GM23338 (cell line): ENCODE results near the gene NLRP1. TPM values are rescaled to one million over a fixed set of nuclear protein-coding genes. Genes with fewer than 3 reads are reported as not detected.

Source experiments
- ATAC-seq: fragments of 200-7000 bp; cut with Tn5 transposase; 3 replicates; pipeline ENCODE4 v1.9.1; 2020
- DNase-seq: peaks from one replicate; pipeline ENCODE4 v3.0.0-alpha.2; 2015; ENCODE audit warnings: low spot score
- H2AFZ ChIP-seq: fragments of 200-600 bp; sonication (generic); 2 replicates; pipeline ENCODE4 v1.8.0; 2016; ENCODE audit warnings: antibody characterized with exemption, mild to moderate bottlenecking, moderate library complexity
- H3F3A ChIP-seq: fragments of 200-600 bp; sonication (generic); replicated peaks from 2 replicates; pipeline ENCODE4 v1.8.0; 2017; ENCODE audit warnings: antibody characterized with exemption, mixed run types, low read depth
- H3K27ac ChIP-seq: fragments of 200-600 bp; sonication (generic); 2 replicates; pipeline ENCODE4 v1.6.1; 2016; ENCODE audit warnings: low read depth
- H3K27me3 ChIP-seq: fragments of 200-600 bp; sonication (generic); 2 replicates; pipeline ENCODE4 v1.8.0; 2016; ENCODE audit warnings: mild to moderate bottlenecking, mixed run types, moderate library complexity; ENCODE audit not compliant: insufficient read depth
- H3K36me3 ChIP-seq: fragments of 200-600 bp; sonication (generic); 2 replicates; pipeline ENCODE4 v1.8.0; 2016; ENCODE audit warnings: mild to moderate bottlenecking; ENCODE audit not compliant: insufficient read depth
- H3K4me1 ChIP-seq: fragments of 200-600 bp; sonication (generic); 2 replicates; pipeline ENCODE4 v1.8.0; 2016; ENCODE audit warnings: mild to moderate bottlenecking, moderate library complexity; ENCODE audit not compliant: insufficient read depth
- H3K4me2 ChIP-seq: fragments of 200-600 bp; sonication (generic); 2 replicates; pipeline ENCODE4 v1.7.1; 2017; ENCODE audit warnings: mixed run types
- H3K4me3 ChIP-seq: fragments of 200-600 bp; sonication (generic); 2 replicates; pipeline ENCODE4 v1.6.1; 2016; ENCODE audit warnings: mixed run types
- H3K79me2 ChIP-seq: fragments of 200-600 bp; sonication (generic); replicated peaks from 2 replicates; pipeline ENCODE4 v1.8.0; 2017; ENCODE audit warnings: mild to moderate bottlenecking; ENCODE audit not compliant: insufficient read depth
- H3K9me2 ChIP-seq: fragments of 200-600 bp; sonication (generic); 2 replicates; pipeline ENCODE4 v1.8.0; 2017; ENCODE audit not compliant: insufficient read depth
- H4K20me1 ChIP-seq: fragments of 200-600 bp; sonication (generic); replicated peaks from 2 replicates; pipeline ENCODE4 v1.8.0; 2017; ENCODE audit warnings: mild to moderate bottlenecking; ENCODE audit not compliant: insufficient read depth
- H3K27ac Mint-ChIP-seq: 2 replicates; pipeline ENCODE4 v1.8.0; 2020; ENCODE audit warnings: inconsistent platforms, mild to moderate bottlenecking, moderate library complexity, mixed read lengths
- H3K27me3 Mint-ChIP-seq: 3 replicates; pipeline ENCODE4 v1.8.0; 2022; ENCODE audit warnings: low read depth, mild to moderate bottlenecking, moderate library complexity, mixed read lengths, inconsistent platforms; ENCODE audit not compliant: insufficient read depth, poor library complexity
- H3K36me3 Mint-ChIP-seq: 3 replicates; pipeline ENCODE4 v1.8.0; 2021; ENCODE audit warnings: low read depth, mild to moderate bottlenecking, inconsistent platforms, moderate library complexity, mixed read lengths
- H3K4me1 Mint-ChIP-seq: 3 replicates; pipeline ENCODE4 v1.8.0; 2020; ENCODE audit warnings: mild to moderate bottlenecking, inconsistent platforms, mixed read lengths
- H3K4me3 Mint-ChIP-seq: 3 replicates; pipeline ENCODE4 v1.8.0; 2021; ENCODE audit warnings: moderate library complexity, mild to moderate bottlenecking, inconsistent platforms, mixed read lengths
- H3K9me3 Mint-ChIP-seq: 3 replicates; pipeline ENCODE4 v1.8.0; 2020; ENCODE audit warnings: moderate library complexity, mild to moderate bottlenecking, inconsistent platforms, mixed read lengths
- CREB1 ChIP-seq: fragments of 250-450 bp; sonication (Bioruptor Pico); IDR thresholded peaks from 2 replicates; pipeline ENCODE4 v1.5.0; 2020; ENCODE audit warnings: low read depth, mild to moderate bottlenecking, moderate library complexity
- CTCF ChIP-seq, 2 experiments: fragments of 200-600 bp in 1 of 2; sonication (generic) in 1 of 2; conservative IDR thresholded peaks; 2 replicates each; pipeline versions ENCODE4 v1.5.1 to v1.6.1; 2016 to 2017; ENCODE audit warnings: antibody characterized with exemption in 2 of 2, low read depth in 2 of 2, mild to moderate bottlenecking in 2 of 2, moderate library complexity in 1 of 2
- ETS1 ChIP-seq: IDR thresholded peaks from 2 replicates; pipeline ENCODE4 v1.6.1; 2016; ENCODE audit warnings: antibody characterized with exemption
- EZH2 ChIP-seq: fragments of 200-600 bp; sonication (generic); IDR thresholded peaks from one replicate; pipeline ENCODE4 v1.8.0; 2017; ENCODE audit warnings: antibody characterized with exemption, mild to moderate bottlenecking, low read depth; ENCODE audit not compliant: unreplicated experiment
- EZH2phosphoT487 ChIP-seq: fragments of 200-600 bp; sonication (generic); IDR thresholded peaks from one replicate; pipeline ENCODE4 v1.8.1; 2018; ENCODE audit warnings: antibody characterized with exemption; ENCODE audit not compliant: unreplicated experiment
- JUNB ChIP-seq: IDR thresholded peaks from one replicate; pipeline ENCODE4 v1.6.1; 2016; ENCODE audit warnings: antibody characterized with exemption; ENCODE audit not compliant: unreplicated experiment
- NANOG ChIP-seq: IDR thresholded peaks from 2 replicates; pipeline ENCODE4 v1.6.1; 2016; ENCODE audit warnings: antibody characterized with exemption, borderline replicate concordance
- POLR2AphosphoS5 ChIP-seq: IDR thresholded peaks from 2 replicates; pipeline ENCODE4 v1.6.1; 2016; ENCODE audit warnings: antibody characterized with exemption, low read depth
- REST ChIP-seq: IDR thresholded peaks from one replicate; pipeline ENCODE4 v1.6.1; 2018; ENCODE audit warnings: antibody characterized with exemption; ENCODE audit not compliant: unreplicated experiment
- STAT1 ChIP-seq: IDR thresholded peaks from one replicate; pipeline ENCODE4 v1.6.1; 2016; ENCODE audit warnings: antibody characterized with exemption; ENCODE audit not compliant: unreplicated experiment
- ZNF114 ChIP-seq: fragments of 250-450 bp; sonication (Bioruptor Pico); IDR thresholded peaks from 2 replicates; pipeline ENCODE4 v1.5.0; 2020; ENCODE audit warnings: mild to moderate bottlenecking, moderate library complexity
- ZNF331 ChIP-seq: fragments of 250-450 bp; sonication (Bioruptor Pico); IDR thresholded peaks from 2 replicates; pipeline ENCODE4 v1.5.0; 2020; ENCODE audit warnings: low read depth, mild to moderate bottlenecking, moderate library complexity
- polyA plus RNA-seq: library from polyadenylated mRNA; unstranded; fragments of >200 nt; fragmentation: Nextera tagmentation; extraction: Ambion mirVana; gene quantifications from 2 replicates; pipeline ENCODE4 v1.2.1, GENCODE V29; 2016
- total RNA-seq: library from RNA; depleted of rRNA; stranded (reverse); fragments of >200 nt; shearing (Covaris generic); gene quantifications from 2 replicates; pipeline ENCODE4 v1.2.3, GENCODE V29; 2014

Gene NLRP1
- total and polyA plus RNA-seq, 2 experiments from 2014 or later, result 7.6 to 16.2 TPM

GRCh38 chr17:5557485-5557884 is 26.8 kb downstream of the NLRP1 start:
- Histone ChIP-seq H3K27ac (no peak overlapping the region), H3K79me2 (no peaks in the 10 kb centered on the region), H3K4me1 (no peaks in the 10 kb centered on the region), H4K20me1 (no peaks in the 10 kb centered on the region), H3K4me3 (no peak overlapping the region), H3K27me3 (no peaks in the 10 kb centered on the region), H3K4me2 (no peak overlapping the region), H2AFZ (no peak overlapping the region), H3K9me2 (0 out of 2 replicates have a peak, but pooled peaks cover 3% of the 10 kb centered on the region), H3K36me3 (no peaks in the 10 kb centered on the region), H3F3A (no peaks in the 10 kb centered on the region)
- Mint-ChIP-seq H3K9me3 (no peaks in the 10 kb centered on the region), H3K4me3 (no peak overlapping the region), H3K4me1 (no peaks in the 10 kb centered on the region; the same call in 2 of the 3 replicates), H3K36me3 (no peaks in the 10 kb centered on the region), H3K27me3 (peaks cover 8% of the 10 kb centered on the region), H3K27ac (no peak overlapping the region)
- no peak for ATAC-seq
- no peak for TF ChIP-seq REST
- no peak for TF ChIP-seq NANOG
- no peak for TF ChIP-seq ZNF331 (CRISPR knock-in tag)
- no peak for TF ChIP-seq JUNB
- no peak for TF ChIP-seq EZH2phosphoT487
- no peak for TF ChIP-seq EZH2
- DNase-seq, result no peak

- Histone ChIP-seq H3F3A (no peaks in the 10 kb centered on the region), H3K4me3 (no peak overlapping the region), H3K4me1 (no peaks in the 10 kb centered on the region), H2AFZ (no peak overlapping the region), H4K20me1 (no peaks in the 10 kb centered on the region), H3K9me2 (0 out of 2 replicates have a peak, but pooled peaks cover 3% of the 10 kb centered on the region), H3K27ac (no peak overlapping the region), H3K27me3 (no peaks in the 10 kb centered on the region), H3K79me2 (no peaks in the 10 kb centered on the region), H3K4me2 (no peak overlapping the region), H3K36me3 (no peaks in the 10 kb centered on the region)
- Mint-ChIP-seq H3K36me3 (no peaks in the 10 kb centered on the region), H3K4me3 (no peak overlapping the region), H3K4me1 (no peaks in the 10 kb centered on the region; the same call in 2 of the 3 replicates), H3K9me3 (no peaks in the 10 kb centered on the region), H3K27me3 (peaks cover 4% of the 10 kb centered on the region), H3K27ac (no peak overlapping the region)
- DNase-seq (no peak), ATAC-seq (no peak)
- TF ChIP-seq ZNF331 (CRISPR knock-in tag) (no peak), ETS1 (no peak), CTCF (conservative IDR thresholded peaks at IDR 0.05; ENCODE audit: low read depth in 2 of 2) (no peak), NANOG (no peak), EZH2phosphoT487 (no peak), ZNF114 (CRISPR knock-in tag) (no peak), REST (no peak), CREB1 (no peak), POLR2AphosphoS5 (no peak), STAT1 (no peak)
Measured at GRCh38 chr17:5555254-5555653, 29.1 kb downstream of the NLRP1 start.
